K562 (cell line): ENCODE measurements around the gene UGT1A10. TPM values are rescaled to one million over a fixed set of nuclear protein-coding genes. Genes with fewer than 3 reads are reported as not detected.

Experiments used
- ATAC-seq: fragments of 200-7000 bp; cut with Tn5 transposase; 3 replicates; pipeline ENCODE4 v1.9.1; 2020; ENCODE audit warnings: moderate library complexity
- BruUV-seq: library from RNA; stranded (reverse); fragments of 400-500 nt; replicated peaks from 2 replicates; lab custom pipeline; 2021; lab: Mats Ljungman, UMichigan
- CTCF ChIA-PET: fragments of 300-600 bp; formaldehyde crosslinking; extraction: SDS; loops from one replicate; lab custom pipeline; 2021; ENCODE audit warnings: low intra/inter-chr PET ratio; lab: Yijun Ruan, JAX
- POLR2A ChIA-PET: fragments of 300-600, 350-650 bp; sonication (Branson Sonifier 250); formaldehyde crosslinking; extraction: SDS; loops from one replicate; lab custom pipeline; 2021; ENCODE audit warnings: antibody characterized with exemption, inconsistent platforms; lab: Yijun Ruan, JAX
- DNase-seq, 4 experiments: peaks; one replicate each; pipeline versions ENCODE4 v3.0.0 to v3.0.0-alpha.2; 2011 to 2018; ENCODE audit warnings: low spot score in 3 of 4, mixed read lengths in 3 of 4; ENCODE audit errors: extremely low read depth in 1 of 4
- FAIRE-seq: peaks from 2 replicates; lab custom pipeline; 2011; peaks lifted over from hg19 to GRCh38; lab: Jason Lieb, UNC
- H2AFZ ChIP-seq: 2 replicates; pipeline ENCODE4 v1.6.0; 2011; ENCODE audit warnings: low read depth, low read length, control low read depth, inconsistent platforms
- H3K27ac ChIP-seq: fragments of 200-600 bp; 3 replicates; pipeline ENCODE4 v1.8.0; 2011; ENCODE audit warnings: low read depth, mild to moderate bottlenecking, control low read depth, inconsistent platforms, low read length, moderate library complexity, mixed read lengths; ENCODE audit errors: extremely low read depth
- H3K27me3 ChIP-seq, 2 experiments: fragments of 300-600 bp in 1 of 2; 2 replicates in 1 of 2; 3 replicates in 1 of 2; pipeline versions ENCODE4 v1.6.0 to v1.8.0; 2011; ENCODE audit warnings: inconsistent platforms in 2 of 2, low read length in 2 of 2, mild to moderate bottlenecking in 1 of 2, mixed read lengths in 1 of 2, moderate library complexity in 1 of 2; ENCODE audit not compliant: control insufficient read depth in 2 of 2, insufficient read depth in 2 of 2
- H3K36me3 ChIP-seq: fragments of 300-600 bp; 3 replicates; pipeline ENCODE4 v1.8.0; 2011; ENCODE audit warnings: mild to moderate bottlenecking, low read length, inconsistent platforms; ENCODE audit not compliant: control insufficient read depth, insufficient read depth
- H3K4me1 ChIP-seq, 2 experiments: fragments of 200-600 bp in 1 of 2; replicated peaks in 1 of 2; 2 replicates in 1 of 2; 3 replicates in 1 of 2; pipeline versions ENCODE4 v1.5.1 to v1.8.0; 2011; ENCODE audit warnings: inconsistent platforms in 2 of 2, low read length in 2 of 2, mild to moderate bottlenecking in 1 of 2, mixed read lengths in 1 of 2, moderate library complexity in 1 of 2; ENCODE audit not compliant: control insufficient read depth in 2 of 2, insufficient read depth in 2 of 2
- H3K4me2 ChIP-seq: 2 replicates; pipeline ENCODE4 v1.6.1; 2011; ENCODE audit warnings: low read length, control low read depth, inconsistent platforms, mixed read lengths; ENCODE audit not compliant: insufficient read depth
- H3K4me3 ChIP-seq: fragments of 200-600 bp; sonication (generic), shearing (Covaris generic); 2 replicates; pipeline ENCODE4 v1.5.1; 2016; ENCODE audit warnings: control low read depth, inconsistent platforms
- H3K79me2 ChIP-seq: fragments of 200-600 bp; 3 replicates; pipeline ENCODE4 v1.8.0; 2011; ENCODE audit warnings: low read length, inconsistent platforms; ENCODE audit not compliant: control insufficient read depth, insufficient read depth
- H3K9ac ChIP-seq, 2 experiments: 2 replicates each; pipeline versions ENCODE4 v1.6.0 to v1.6.1; 2011; ENCODE audit warnings: low read depth in 2 of 2, low read length in 2 of 2, control low read depth in 1 of 2, inconsistent platforms in 1 of 2, mild to moderate bottlenecking in 1 of 2, mixed read lengths in 1 of 2; ENCODE audit not compliant: insufficient read depth in 1 of 2
- H3K9me1 ChIP-seq: one replicate; pipeline ENCODE4 v1.6.0; 2011; ENCODE audit warnings: inconsistent platforms, mild to moderate bottlenecking, low read length, moderate library complexity; ENCODE audit not compliant: control insufficient read depth, insufficient read depth
- H3K9me3 ChIP-seq: replicated peaks from 2 replicates; pipeline ENCODE4 v1.5.1; 2011; ENCODE audit warnings: low read depth, low read length, inconsistent platforms; ENCODE audit not compliant: control insufficient read depth, insufficient read depth
- H4K20me1 ChIP-seq: replicated peaks from 2 replicates; pipeline ENCODE4 v1.6.1; 2011; ENCODE audit warnings: low read length, inconsistent platforms, mixed read lengths; ENCODE audit not compliant: control insufficient read depth, insufficient read depth
- GMEB1 ChIP-seq: fragments of 250-450 bp; sonication (Bioruptor Pico); IDR thresholded peaks from 2 replicates; pipeline ENCODE4 v1.4.0; 2020; ENCODE audit warnings: mild to moderate bottlenecking
- NBN ChIP-seq: fragments of 450-650 bp; IDR thresholded peaks from 2 replicates; pipeline ENCODE4 v1.6.1; 2016; ENCODE audit warnings: low read depth, mild to moderate bottlenecking
- ZBTB34 ChIP-seq: fragments of 250-450 bp; sonication (Bioruptor Pico); IDR thresholded peaks from 2 replicates; pipeline ENCODE4 v1.8.0; 2021; ENCODE audit warnings: mild to moderate bottlenecking, moderate library complexity
- WGBS: fragments of 100-300 bp; shearing (Covaris generic); methylation state at CpG from one replicate; pipeline ENCODE4 v1.1.6; 2016; ENCODE audit warnings: low coverage, mixed read lengths; ENCODE audit not compliant: insufficient coverage; ENCODE audit errors: missing lambda C conversion rate; 5-methylcytosine and 5-hydroxymethylcytosine counted together
- in situ Hi-C: fragments of 300-500 bp; cut with MboI; formaldehyde crosslinking; loops from 4 replicates; pipeline ENCODE4 v1.15.0; 2018; ENCODE audit warnings: inconsistent platforms, mixed read lengths
- intact Hi-C: fragments of 100-400 bp; cut with micrococcal nuclease; formaldehyde crosslinking; loops from 2 replicates; pipeline ENCODE4 v1.14.2; 2022
- polyA plus RNA-seq, 8 experiments: library from polyadenylated mRNA; depleted of rRNA in 4 of 8; stranded (reverse) in 5 of 8; unstranded in 3 of 8; fragments of >200 nt; fragmentation: Nextera tagmentation in 2 of 8; fragmentation: Illumina TruSeq in 1 of 8; extraction: Ambion mirVana in 2 of 8; extraction: Trizol in 1 of 8; gene quantifications; 2 replicates each; pipeline versions ENCODE4 v1.2.1 to v1.2.3, GENCODE V29; 2011 to 2014; ENCODE audit warnings: inconsistent platforms in 1 of 8, missing spikeins in 1 of 8
- total RNA-seq, 7 experiments: library from RNA; depleted of rRNA in 6 of 7; stranded (reverse); fragments of >200 nt in 6 of 7; fragmentation: Illumina TruSeq in 2 of 7; extraction: Trizol in 2 of 7; gene quantifications; 2 replicates each; pipeline versions ENCODE4 v1.2.1 to v1.2.3, GENCODE V29; 2011 to 2021; ENCODE audit warnings: low replicate concordance in 1 of 7

Gene UGT1A10
- total and polyA plus RNA-seq, 9 of the 15 experiments (the other 6 are each of a cell fraction or from before 2014, with no cell fraction given), result not detected

- no peak for TF ChIP-seq GMEB1 (CRISPR knock-in tag)
- no peak for TF ChIP-seq NBN
- no peak for TF ChIP-seq ZBTB34 (CRISPR knock-in tag)
- TF ChIP-seq, all 486 proteins: peak for 0
- FAIRE-seq, result no peak
- CTCF ChIA-PET, result no interaction called here
- no peak for ATAC-seq
- no peak overlapping the region for H2AFZ ChIP-seq
- H3K27me3 ChIP-seq, result no peaks in the 10 kb centered on the region
- H3K4me1 ChIP-seq, result peaks cover 0 to 10% of the 10 kb centered on the region in 2 experiments; a peak in 3 of 5 replicates
- in situ Hi-C loops, result no loop called here
- H3K9ac ChIP-seq, result no peak overlapping the region
- H3K4me2 ChIP-seq, result no peak overlapping the region; the same call in 1 of the 2 replicates
- H3K27ac ChIP-seq, result peak overlapping the region; percentile 59; the same call in 2 of the 3 replicates
- intact Hi-C loops, result no loop called here
- no peaks in the 10 kb centered on the region for H3K9me1 ChIP-seq
- no peak for DNase-seq
- H3K36me3 ChIP-seq, result no peaks in the 10 kb centered on the region
- WGBS, result 60% methylated on average over 7 of the region's 8 CpGs
- no peak overlapping the region for H3K4me3 ChIP-seq
- POLR2A ChIA-PET, result no interaction called here
- no TSS peak for BruUV-seq
- no peaks in the 10 kb centered on the region for H3K9me3 ChIP-seq
- no peaks in the 10 kb centered on the region for H3K79me2 ChIP-seq
- no peaks in the 10 kb centered on the region for H4K20me1 ChIP-seq
Measured at GRCh38 chr2:233699424-233700027, 63.3 kb downstream of the UGT1A10 start.
